ENCODE measurements around the gene SLC12A3. TPM values are rescaled to one million over a fixed set of nuclear protein-coding genes. Genes with fewer than 3 reads are reported as not detected.

The SLC12A3 gene
- total and polyA plus RNA-seq, 2 of the 8 experiments (the other 6 are each of a cell fraction or from before 2014, with no cell fraction given) = not detected

DNA sequence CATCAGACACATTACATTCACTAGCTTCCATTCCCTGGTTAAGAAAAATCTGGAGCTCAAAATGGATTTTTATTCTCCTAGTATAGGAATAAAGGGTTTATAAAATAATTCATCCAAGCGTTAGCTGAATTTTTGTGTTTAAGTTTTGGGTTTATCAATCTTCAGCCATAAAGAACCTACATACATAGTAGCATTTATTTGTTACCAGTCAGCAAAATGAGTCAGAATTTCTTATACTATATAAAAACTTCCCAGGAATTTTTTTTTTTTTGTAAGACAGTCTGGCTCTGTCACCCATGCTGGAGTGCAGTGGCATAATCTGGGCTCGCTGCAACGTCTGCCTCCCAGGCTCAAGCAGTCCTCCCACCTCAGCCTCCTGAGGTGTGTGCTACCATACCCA is 40.2 kb upstream of the SLC12A3 start:
- Histone ChIP-seq H3K18ac (ENCODE audit: extremely low read depth, low read length) (no peak overlapping the region), H4K91ac (replicated peaks; ENCODE audit: insufficient read length, low read length) (no peak overlapping the region), H4K8ac (ENCODE audit: extremely low read depth, insufficient read depth, low read length) (no peak overlapping the region), H3K4me2 (ENCODE audit: insufficient read depth in 1 of 2, low read depth in 2 of 2, low read length in 2 of 2) (no peak overlapping the region), H3K27ac (ENCODE audit: low read depth, low read length) (no peak overlapping the region), H3K79me1 (ENCODE audit: low read depth, low read length) (no peaks in the 10 kb centered on the region), H3K4me1 (replicated peaks in 1 of 4; ENCODE audit: control insufficient read depth in 3 of 4, insufficient read depth in 4 of 4, low read length in 3 of 4) (peaks cover 0 to 3% (median 1%) of the 10 kb centered on the region in 4 experiments; a peak in 1 of 7 replicates), H2BK15ac (ENCODE audit: low read length) (no peak overlapping the region), H4K20me1 (replicated peaks in 1 of 2; ENCODE audit: control insufficient read depth in 1 of 2, insufficient read depth in 2 of 2, low read length in 2 of 2) (peaks cover 3 to 5% of the 10 kb centered on the region in 2 experiments), H3K9me3 (ENCODE audit: insufficient read depth in 2 of 2, low read depth in 1 of 2, low read length in 1 of 2) (no peaks in the 10 kb centered on the region), H3K56ac (replicated peaks; ENCODE audit: insufficient read length, low read depth, low read length) (no peak overlapping the region), H3K36me3 (ENCODE audit: control insufficient read depth in 2 of 4, insufficient read depth in 4 of 4, low read length in 3 of 4) (peaks cover 3 to 33% (median 15%) of the 10 kb centered on the region in 4 experiments), H3K79me2 (ENCODE audit: control insufficient read depth in 1 of 2, insufficient read depth in 2 of 2, low read length in 2 of 2) (no peaks in the 10 kb centered on the region), H3K27me3 (replicated peaks in 1 of 4; ENCODE audit: control insufficient read depth in 3 of 4, extremely low read depth in 1 of 4, insufficient read depth in 3 of 4, low read length in 3 of 4) (no peaks in the 10 kb centered on the region), H3K4ac (replicated peaks; ENCODE audit: insufficient read length, low read depth, low read length) (no peak overlapping the region), H2BK120ac (replicated peaks; ENCODE audit: low read depth, low read length) (no peak overlapping the region), H3K9ac (replicated peaks in 1 of 4; ENCODE audit: extremely low read depth in 1 of 4, low read depth in 3 of 4, low read length in 3 of 4) (no peak overlapping the region), H2BK5ac (ENCODE audit: low read depth, low read length) (no peak overlapping the region), H2BK12ac (ENCODE audit: low read depth, low read length) (no peak overlapping the region), H2BK20ac (ENCODE audit: low read length) (no peak overlapping the region), H3K14ac (ENCODE audit: insufficient read length) (no peak overlapping the region), H3K23me2 (ENCODE audit: low read depth, low read length) (no peaks in the 10 kb centered on the region), H4K5ac (ENCODE audit: insufficient read length, low read depth, low read length) (no peak overlapping the region), H3K23ac (ENCODE audit: insufficient read length) (no peak overlapping the region), H2AFZ (ENCODE audit: low read length) (no peak overlapping the region), H2AK5ac (ENCODE audit: low read depth, low read length) (no peak overlapping the region), H3K4me3 (ENCODE audit: extremely low read depth in 1 of 4, insufficient read depth in 2 of 4, low read depth in 3 of 4, low read length in 4 of 4) (no peak overlapping the region)
- DNase-seq (ENCODE audit: low read depth in 1 of 2, low spot score in 2 of 2) (no peak), FAIRE-seq (no peak)
- 76% methylated on average over 3 of the region's 3 CpGs; no CpG with 5 or more reads in 1 of the 2 experiments for WGBS, 2 experiments (ENCODE audit: extremely low coverage in 1 of 2, insufficient coverage in 1 of 2, insufficient read length in 1 of 2, insufficient replicate concordance in 2 of 2, low coverage in 1 of 2, low lambda C conversion rate in 2 of 2, missing lambda C conversion rate in 1 of 2)
- POLR2A ChIA-PET (ENCODE audit: partially characterized antibody) = interaction anchor here (0.6 kb wide), 2 partner anchors 10 to 58 kb away, joined by 3 read pairs; no protein-coding TSS in a partner anchor
- TF ChIP-seq BCL11A (IDR thresholded peaks at IDR 0.05; ENCODE audit: low read depth in 2 of 2, low read length in 2 of 2) (no peak), YY1 (IDR thresholded peaks at IDR 0.05; ENCODE audit: low read depth, low read length) (no peak), FOSL1 (IDR thresholded peaks at IDR 0.05; ENCODE audit: insufficient read depth, low read depth, low read length) (no peak), SP1 (IDR thresholded peaks at IDR 0.05; ENCODE audit: low read depth, low read length) (no peak), CREB1 (IDR thresholded peaks at IDR 0.05) (no peak), TAF1 (IDR thresholded peaks at IDR 0.05; ENCODE audit: low read depth, low read length) (no peak), SUZ12 (IDR thresholded peaks at IDR 0.05; ENCODE audit: low read length) (no peak), SAP30 (IDR thresholded peaks at IDR 0.05; ENCODE audit: insufficient read depth, insufficient replicate concordance, low read length) (no peak), EGR1 (IDR thresholded peaks at IDR 0.05; ENCODE audit: borderline replicate concordance, low read depth, low read length) (no peak), CEBPB (IDR thresholded peaks at IDR 0.05; ENCODE audit: low read depth, low read length) (no peak), EP300 (IDR thresholded peaks at IDR 0.05; ENCODE audit: borderline replicate concordance in 1 of 2, low read depth in 2 of 2, low read length in 2 of 2) (no peak), KDM1A (IDR thresholded peaks at IDR 0.05; ENCODE audit: borderline replicate concordance, low read length) (no peak)
- CTCF ChIA-PET (ENCODE audit: partially characterized antibody) = interaction anchor here (0.7 to 1.2 kb wide), 5 partner anchors 12 to 223 kb away, joined by 3 to 6 read pairs (median 4); no protein-coding TSS in a partner anchor

Measured in H1 (cell line).